Measurements from ENCODE around the gene ADAMTS7. TPM values are rescaled to one million over a fixed set of nuclear protein-coding genes. Genes with fewer than 3 reads are reported as not detected.
"Not testable (repeated sequence)": the region's sequence is repeated elsewhere in the genome, so short reads cannot be mapped to it uniquely, and the experiment has no call there.

The ADAMTS7 gene
- total and polyA plus RNA-seq, 2 of the 13 experiments (the other 11 are each of a cell fraction or from before 2014, with no cell fraction given): 0.09 to 0.12 TPM

- H3K4me3 ChIP-seq (replicated peaks in 1 of 3; ENCODE audit: insufficient read depth in 1 of 3, low read depth in 2 of 3, low read length in 3 of 3); H3K36me3 ChIP-seq (replicated peaks in 1 of 2; ENCODE audit: control insufficient read depth in 1 of 2, insufficient read depth in 2 of 2, low read length in 2 of 2); in situ Hi-C loops (cut with HindIII; ENCODE audit: extremely low pct_ligation_motif_present, low pct_unique_long_range_greater_than_20kb); POLR2A ChIA-PET; H3K27ac ChIP-seq (ENCODE audit: extremely low read length, insufficient read depth, low read length); intact Hi-C loops (cut with micrococcal nuclease; ENCODE audit: unreplicated experiment); FAIRE-seq; BruUV-seq (replicated peaks); H3K9me3 ChIP-seq (ENCODE audit: low read length); H2AFZ ChIP-seq (ENCODE audit: low read length); H3K27me3 ChIP-seq (ENCODE audit: control insufficient read depth in 1 of 2, insufficient read depth in 2 of 2, low read length in 2 of 2); CTCF ChIA-PET (ENCODE audit: low intra/inter-chr PET ratio, low total read pairs); H3K4me2 ChIP-seq (ENCODE audit: low read depth, low read length); ATAC-seq; DNase-seq (ENCODE audit: low spot score); H3K9ac ChIP-seq (ENCODE audit: insufficient read depth, low read depth, low read length); H3K79me2 ChIP-seq (ENCODE audit: insufficient read depth, low read length); H4K20me1 ChIP-seq (ENCODE audit: insufficient read depth, low read length): not testable (repeated sequence)
- H3K4me1 ChIP-seq (ENCODE audit: insufficient read depth, low read length): peaks cover 12% of the 10 kb centered on the region
- 21% methylated on average over 9 of the region's 11 CpGs for WGBS (ENCODE audit: low lambda C conversion rate)
These were observed 52.6 kb downstream of the ADAMTS7 start for GRCh38 chr15:78758486-78759200.

GRCh38 chr15:78758084-78758483 lies 53.2 kb downstream of the ADAMTS7 start:
- H4K20me1 ChIP-seq (ENCODE audit: insufficient read depth, low read length); H3K9ac ChIP-seq (ENCODE audit: insufficient read depth, low read depth, low read length); BruUV-seq (replicated peaks); H3K4me3 ChIP-seq (replicated peaks in 1 of 3; ENCODE audit: insufficient read depth in 1 of 3, low read depth in 2 of 3, low read length in 3 of 3); in situ Hi-C loops (cut with HindIII; ENCODE audit: extremely low pct_ligation_motif_present, low pct_unique_long_range_greater_than_20kb); H3K27ac ChIP-seq (ENCODE audit: extremely low read length, insufficient read depth, low read length); H3K9me3 ChIP-seq (ENCODE audit: low read length); H2AFZ ChIP-seq (ENCODE audit: low read length); H3K36me3 ChIP-seq (replicated peaks in 1 of 2; ENCODE audit: control insufficient read depth in 1 of 2, insufficient read depth in 2 of 2, low read length in 2 of 2); FAIRE-seq; POLR2A ChIA-PET; H3K79me2 ChIP-seq (ENCODE audit: insufficient read depth, low read length); ATAC-seq; H3K4me2 ChIP-seq (ENCODE audit: low read depth, low read length); H3K27me3 ChIP-seq (ENCODE audit: control insufficient read depth in 1 of 2, insufficient read depth in 2 of 2, low read length in 2 of 2); DNase-seq (ENCODE audit: low spot score); intact Hi-C loops (cut with micrococcal nuclease; ENCODE audit: unreplicated experiment); CTCF ChIA-PET (ENCODE audit: low intra/inter-chr PET ratio, low total read pairs): not testable (repeated sequence)
- H3K4me1 ChIP-seq (ENCODE audit: insufficient read depth, low read length): peaks cover 12% of the 10 kb centered on the region
- WGBS (ENCODE audit: low lambda C conversion rate): 80% methylated on average over 1 of the region's 8 CpGs

- Histone ChIP-seq H3K4me2 (ENCODE audit: low read depth, low read length) (no peak overlapping the region), H3K36me3 (replicated peaks in 1 of 2; ENCODE audit: control insufficient read depth in 1 of 2, insufficient read depth in 2 of 2, low read length in 2 of 2) (no peaks in the 10 kb centered on the region), H2AFZ (ENCODE audit: low read length) (no peak overlapping the region), H3K4me3 (replicated peaks in 1 of 3; ENCODE audit: insufficient read depth in 1 of 3, low read depth in 2 of 3, low read length in 3 of 3) (no peak overlapping the region), H3K79me2 (ENCODE audit: insufficient read depth, low read length) (no peaks in the 10 kb centered on the region), H3K27me3 (ENCODE audit: control insufficient read depth in 1 of 2, insufficient read depth in 2 of 2, low read length in 2 of 2) (peaks cover 1 to 8% of the 10 kb centered on the region in 2 experiments; a peak in 3 of 5 replicates), H3K9me3 (ENCODE audit: low read length) (no peaks in the 10 kb centered on the region), H3K9ac (ENCODE audit: insufficient read depth, low read depth, low read length) (no peak overlapping the region), H4K20me1 (ENCODE audit: insufficient read depth, low read length) (no peaks in the 10 kb centered on the region), H3K27ac (ENCODE audit: extremely low read length, insufficient read depth, low read length) (no peak overlapping the region), H3K4me1 (ENCODE audit: insufficient read depth, low read length) (peaks cover 12% of the 10 kb centered on the region)
- DNase-seq (ENCODE audit: low spot score) (no peak), ATAC-seq (no peak), FAIRE-seq (no peak)
- intact Hi-C loops (cut with micrococcal nuclease; ENCODE audit: unreplicated experiment): no loop called here
- BruUV-seq (replicated peaks): no TSS peak
- 58% methylated on average over 10 of the region's 10 CpGs for WGBS (ENCODE audit: low lambda C conversion rate)
- in situ Hi-C loops (cut with HindIII; ENCODE audit: extremely low pct_ligation_motif_present, low pct_unique_long_range_greater_than_20kb): no loop called here
- TF ChIP-seq CTCF (CRISPR knock-in tag; IDR thresholded peaks at IDR 0.05) (no peak), ZNF24 (IDR thresholded peaks at IDR 0.05) (no peak), HNRNPL (IDR thresholded peaks at IDR 0.05; ENCODE audit: low read depth, low read length) (no peak), ZNF12 (CRISPR knock-in tag; IDR thresholded peaks at IDR 0.05) (no peak), ZFP36L2 (CRISPR knock-in tag; IDR thresholded peaks at IDR 0.05) (no peak), ZNF143 (CRISPR knock-in tag; IDR thresholded peaks at IDR 0.05) (no peak), ATM (IDR thresholded peaks at IDR 0.05; ENCODE audit: borderline replicate concordance) (no peak), FOXA3 (CRISPR knock-in tag; IDR thresholded peaks at IDR 0.05) (no peak), ZFP90 (CRISPR knock-in tag; IDR thresholded peaks at IDR 0.05; ENCODE audit: borderline replicate concordance) (no peak)
- ChIA-PET CTCF (ENCODE audit: low intra/inter-chr PET ratio, low total read pairs) (no interaction called here), POLR2A (no interaction called here)
These were observed 53.7 kb downstream of the ADAMTS7 start for GRCh38 chr15:78757636-78757905.
